Stimulated activated CD4-positive, alpha-beta T cell treated with anti-CD3 and anti-CD28 coated beads, Interleukin-12 subunit alpha, Interleukin-12 subunit beta, amount 100 ng/mL, for 48 hours (primary cell): ENCODE measurements around the gene MYL9.

Experiments used
- DNase-seq, 3 donors: peaks; one replicate each; pipeline ENCODE4 v3.0.0-alpha.2; 2020; ENCODE audit warnings: low read depth in 2 of 3, low spot score in 1 of 3

Gene MYL9

DNA sequence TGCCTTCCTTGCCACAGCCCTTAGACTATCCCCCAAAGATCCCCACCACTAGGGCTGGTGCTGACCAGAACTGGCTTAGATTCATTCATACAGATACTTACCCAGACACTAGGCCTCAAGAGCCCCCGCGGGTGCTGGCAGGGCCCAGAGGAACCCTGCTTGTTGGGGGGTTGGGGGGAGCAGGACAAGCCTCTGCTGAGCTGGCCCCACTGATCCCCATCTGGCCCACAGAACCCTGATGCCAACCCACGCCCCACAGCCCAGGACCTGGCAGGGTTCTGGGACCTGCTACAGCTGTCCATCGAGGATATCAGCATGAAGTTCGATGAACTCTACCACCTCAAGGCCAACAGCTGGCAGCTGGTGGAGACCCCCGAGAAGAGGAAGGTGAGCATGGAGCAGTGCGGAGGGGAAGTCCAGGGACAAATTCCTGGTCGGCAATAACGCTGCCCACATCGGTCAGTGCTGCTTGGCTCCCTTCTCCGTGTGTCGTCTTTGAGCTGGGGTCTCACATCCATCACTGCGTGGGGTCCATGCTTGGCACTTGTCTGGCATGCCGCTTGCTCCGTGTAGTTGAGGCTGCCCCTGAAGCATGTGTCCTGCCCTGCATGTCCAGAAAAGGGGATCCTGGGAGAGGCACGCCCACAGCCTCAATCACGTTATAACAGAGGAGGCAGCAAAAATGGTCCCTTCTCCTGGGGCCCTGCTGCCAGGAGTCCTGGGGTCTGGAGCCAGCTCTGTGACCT, 15.5 kb upstream of the MYL9 start:
- no peak for DNase-seq

GRCh38 chr20:36526521-36527011, 14.8 kb upstream of the MYL9 start:
- no peak for DNase-seq

DNA sequence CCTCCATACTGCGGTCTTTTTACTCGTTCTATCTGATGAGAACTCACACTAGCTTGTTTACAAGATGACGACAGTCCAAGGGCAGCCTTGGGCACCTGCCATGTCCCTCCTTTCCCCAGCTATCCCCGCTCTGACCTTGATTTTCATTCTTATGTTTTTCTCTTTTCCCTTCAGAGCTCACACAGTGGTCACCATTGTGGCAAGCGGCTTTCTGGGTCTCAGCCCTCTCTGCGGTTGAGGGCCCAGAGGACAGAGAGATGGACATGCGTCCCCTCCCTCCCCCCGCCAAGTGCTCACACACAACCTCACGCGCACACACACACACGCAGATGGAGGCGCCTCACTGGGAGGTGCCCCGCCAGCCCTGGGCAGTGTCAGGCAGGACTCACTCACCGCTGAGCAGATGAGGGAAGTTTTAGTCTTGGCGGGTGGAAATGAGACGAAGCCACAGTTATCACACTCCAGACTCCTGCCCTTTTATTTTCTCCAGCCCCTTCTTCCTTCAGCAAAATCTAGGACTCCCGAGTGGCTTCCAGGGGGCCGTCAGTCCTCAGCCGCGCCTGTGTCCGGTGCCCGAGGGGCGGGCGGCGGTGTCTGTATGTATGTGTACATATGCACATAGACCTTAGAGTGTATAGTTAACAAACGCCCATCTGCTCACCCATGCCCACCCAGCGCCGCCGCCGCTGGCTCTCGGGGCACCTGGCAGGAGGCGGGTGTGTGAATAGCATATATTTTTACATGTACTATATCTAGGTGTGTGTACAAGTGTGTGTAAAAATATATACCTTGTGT, 13.8 kb upstream of the MYL9 start:
- DNase-seq = no peak

GRCh38 chr20:36528176-36528874, 13.0 kb upstream of the MYL9 start:
- DNase-seq = no peak

DNA sequence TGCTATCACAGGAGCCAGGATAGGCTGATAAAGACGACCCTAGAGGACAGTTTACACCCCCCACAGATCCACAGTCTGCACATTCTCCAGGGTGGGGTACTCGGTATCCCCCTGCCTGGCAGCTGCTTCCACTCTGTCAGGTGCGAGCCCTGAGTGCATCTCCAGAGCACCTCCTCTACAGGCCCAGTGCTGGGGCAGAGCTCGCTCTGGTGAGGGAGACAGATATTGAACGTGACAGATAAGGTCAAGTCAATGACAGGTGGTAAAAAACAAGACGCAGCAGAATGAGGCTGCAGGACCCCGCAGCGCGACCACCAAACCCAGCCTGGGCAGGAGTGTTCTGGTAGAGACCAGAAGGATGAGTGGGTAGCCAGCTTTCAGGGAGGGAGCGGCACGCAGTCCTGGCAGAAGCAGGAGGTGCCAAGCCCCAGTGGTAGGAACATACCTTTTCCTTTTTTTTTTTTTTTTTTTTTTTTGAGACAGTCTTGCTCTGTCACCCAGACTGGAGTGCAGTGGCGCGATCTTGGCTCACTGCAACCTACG, 12.4 kb upstream of the MYL9 start:
- no peak for DNase-seq

- no peak for DNase-seq
Observed at GRCh38 chr20:36532388-36532787, 8.9 kb upstream of the MYL9 start.

- DNase-seq = no peak
Observed at GRCh38 chr20:36532822-36533221, 8.5 kb upstream of the MYL9 start.

- no peak for DNase-seq
Observed at GRCh38 chr20:36538026-36538722, 3.1 kb upstream of the MYL9 start.

GRCh38 chr20:36540551-36541211, 638 bp upstream of the MYL9 start:
- DNase-seq = no peak

DNA sequence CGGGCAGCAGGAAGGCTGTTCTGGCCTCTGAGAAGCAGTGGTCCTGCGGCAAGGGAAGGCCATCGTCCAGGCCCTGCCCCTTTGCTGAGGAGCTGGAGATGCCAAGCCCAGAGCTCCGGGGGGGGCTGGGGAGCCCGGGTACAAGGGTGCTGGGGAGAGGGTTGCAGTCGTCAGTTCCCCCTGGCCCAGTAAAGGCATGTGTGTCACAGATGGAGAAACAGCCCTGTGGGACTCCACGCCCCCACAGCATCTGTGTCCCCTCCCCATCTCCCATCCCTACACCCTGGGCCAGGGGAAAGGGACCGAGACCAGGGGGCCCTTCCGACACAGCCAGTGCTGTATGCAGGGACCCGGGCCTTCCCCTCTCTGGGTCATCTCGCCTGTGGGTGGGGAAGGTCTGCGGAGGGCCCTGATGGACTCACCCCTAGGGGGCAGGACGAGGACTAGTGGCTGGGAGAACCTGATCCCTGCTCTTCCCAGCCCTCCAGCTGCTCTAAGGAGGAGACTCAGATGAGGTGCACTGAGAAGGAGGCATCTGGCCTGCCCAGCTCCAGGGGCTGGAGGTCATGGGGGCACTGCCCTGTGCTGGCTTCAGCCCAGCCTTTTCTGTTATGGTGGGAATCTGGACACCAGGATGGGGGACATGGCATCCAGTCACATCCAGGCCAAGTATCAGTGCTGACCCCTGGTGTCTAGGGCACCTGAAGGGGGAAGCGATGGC, 609 bp downstream of the MYL9 start:
- no peak for DNase-seq

GRCh38 chr20:36542516-36543183, 1.3 kb downstream of the MYL9 start:
- no peak for DNase-seq

DNA sequence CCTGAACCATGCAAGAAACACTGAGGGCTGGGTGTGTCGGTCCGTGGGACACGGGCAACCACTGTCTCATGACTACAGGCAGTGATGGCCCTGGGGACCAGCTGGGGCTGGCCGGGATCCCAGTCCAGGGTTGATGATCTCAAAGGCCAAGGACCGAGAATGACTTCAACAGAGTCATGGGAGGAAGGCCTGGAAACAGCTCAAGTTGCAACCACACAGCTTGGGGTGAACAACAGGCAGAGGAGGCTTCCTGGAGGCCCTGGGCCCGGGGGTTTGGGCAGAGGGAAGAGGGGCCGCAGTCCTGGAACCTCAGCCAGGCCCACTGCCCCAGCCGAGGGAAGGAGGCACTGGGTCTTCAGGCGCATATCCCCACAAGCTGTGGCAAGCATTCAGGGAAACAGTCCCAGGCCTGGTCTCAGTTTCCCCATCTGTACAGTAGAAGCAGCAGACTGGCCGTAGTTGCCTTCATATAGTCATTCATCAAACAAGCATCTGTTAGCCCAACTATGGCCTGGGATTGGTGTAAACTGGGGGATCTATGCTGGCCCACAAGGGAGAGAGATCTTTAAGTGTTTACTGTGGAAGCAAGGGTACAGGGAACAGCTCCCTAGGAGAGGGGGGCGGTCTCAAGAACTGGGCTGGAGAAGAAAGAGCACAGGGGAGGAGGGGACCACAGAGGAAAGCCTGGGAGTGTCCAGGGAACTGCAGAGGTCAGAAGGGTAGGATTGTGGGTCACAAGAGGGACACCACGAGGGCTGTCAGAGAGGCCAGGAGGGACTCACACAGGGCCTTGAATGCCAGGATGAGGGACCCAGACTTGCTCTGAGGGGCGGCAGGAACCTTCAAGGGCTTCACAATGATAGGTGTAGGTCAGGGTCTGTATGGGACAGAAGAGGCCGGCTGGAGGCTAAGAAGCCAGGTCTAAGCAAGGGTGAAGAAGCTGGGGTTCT, 2.1 kb downstream of the MYL9 start:
- DNase-seq = no peak

DNA sequence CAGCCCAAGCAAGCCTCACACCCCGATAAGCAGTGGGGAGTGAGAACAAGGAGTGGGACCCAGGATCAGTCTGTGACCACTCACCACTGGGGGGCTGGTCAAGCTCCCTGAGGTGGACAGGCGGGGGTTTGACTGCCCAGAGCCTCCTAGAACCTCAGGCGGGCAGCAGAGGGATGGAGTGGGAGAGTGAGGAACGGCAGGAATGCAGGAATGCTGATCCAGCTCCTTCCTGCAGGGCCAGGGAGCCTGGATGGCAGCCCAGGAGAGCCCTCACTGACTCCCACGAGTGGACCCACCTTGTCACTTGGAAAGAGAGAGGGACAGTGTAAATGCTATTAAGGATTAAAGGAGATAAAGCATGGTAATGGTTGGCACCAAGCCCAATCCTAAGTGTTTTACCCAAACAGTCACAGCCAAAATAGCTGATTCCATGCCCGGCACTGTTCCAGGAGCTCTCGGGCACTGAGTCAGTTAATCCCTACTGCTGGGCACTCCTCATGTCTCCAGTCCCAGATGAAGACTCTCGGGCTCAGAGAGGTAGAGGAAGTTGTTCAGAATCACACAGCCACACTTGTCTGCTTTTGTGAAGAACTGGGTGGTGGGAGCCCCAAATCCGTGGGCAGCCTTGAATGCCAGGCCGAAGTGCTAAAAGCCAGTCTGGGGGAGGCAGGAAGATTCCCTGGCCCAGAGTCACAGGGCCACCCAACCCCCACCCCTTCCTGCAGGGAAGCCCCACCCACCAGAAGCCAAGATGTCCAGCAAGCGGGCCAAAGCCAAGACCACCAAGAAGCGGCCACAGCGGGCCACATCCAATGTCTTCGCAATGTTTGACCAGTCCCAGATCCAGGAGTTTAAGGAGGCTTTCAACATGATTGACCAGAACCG, 3.1 kb downstream of the MYL9 start:
- DNase-seq = no peak

DNA sequence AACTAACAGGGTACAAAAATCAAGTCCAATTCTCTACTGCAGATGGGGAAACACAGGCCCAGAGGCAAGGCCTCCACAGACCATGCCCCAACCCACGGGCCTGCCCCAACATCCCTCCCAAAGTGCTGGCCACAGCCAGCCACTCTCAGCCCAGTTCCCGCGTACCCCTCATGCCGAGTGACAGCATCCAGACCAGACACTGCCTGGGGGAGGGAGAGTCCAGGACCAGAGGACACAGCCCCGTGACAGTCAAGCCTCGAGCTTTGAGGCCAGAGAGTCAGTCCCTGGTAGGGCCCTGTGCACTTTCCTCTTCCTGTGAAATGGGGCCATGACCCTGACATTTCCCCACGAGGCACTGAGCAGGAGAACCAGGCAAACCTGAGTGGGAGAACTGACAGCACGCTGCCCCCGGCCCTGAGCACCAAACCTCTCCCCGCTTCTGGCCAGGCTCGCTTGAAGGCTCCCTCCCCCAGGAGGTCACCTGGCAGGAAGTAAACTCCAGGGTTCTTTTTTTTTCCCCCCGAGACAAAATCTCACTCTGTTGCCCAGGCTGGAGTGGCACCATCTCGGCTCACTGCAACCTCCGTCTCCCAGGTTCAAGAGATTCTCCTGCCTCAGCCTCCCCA, 4.9 kb downstream of the MYL9 start:
- no peak for DNase-seq

GRCh38 chr20:36547186-36548005, 6.1 kb downstream of the MYL9 start:
- no peak for DNase-seq

DNA sequence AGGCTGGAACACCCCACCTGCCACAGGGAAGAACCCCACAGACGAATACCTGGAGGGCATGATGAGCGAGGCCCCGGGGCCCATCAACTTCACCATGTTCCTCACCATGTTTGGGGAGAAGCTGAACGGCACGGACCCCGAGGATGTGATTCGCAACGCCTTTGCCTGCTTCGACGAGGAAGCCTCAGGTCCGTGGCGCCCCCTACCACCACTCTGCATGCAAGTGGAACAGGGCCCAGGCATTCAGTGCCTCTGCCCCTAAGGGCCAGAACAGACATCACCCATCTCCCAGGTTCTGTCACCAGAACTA, 6.6 kb downstream of the MYL9 start:
- no peak for DNase-seq
